ENCODE results near the gene CEP192.

CEP192 gene

GRCh38 chr18:13026583-13027270 lies 35.6 kb downstream of the CEP192 start:
- H3K36me3 Mint-ChIP-seq (ENCODE audit: low read depth), result peaks cover 61% of the 10 kb centered on the region

GRCh38 chr18:13028869-13029268 lies 37.7 kb downstream of the CEP192 start:
- no peak overlapping the region for H3K4me3 Mint-ChIP-seq
- peaks cover 13% of the 10 kb centered on the region for H3K4me1 Mint-ChIP-seq (ENCODE audit: low read depth)
- no peak overlapping the region for H3K27ac Mint-ChIP-seq
- no peaks in the 10 kb centered on the region for H3K9me3 Mint-ChIP-seq
- peaks cover 61% of the 10 kb centered on the region for H3K36me3 Mint-ChIP-seq (ENCODE audit: low read depth)
- no peaks in the 10 kb centered on the region for H3K27me3 Mint-ChIP-seq (ENCODE audit: low read depth)

More at GRCh38 chr18:13026583-13027270, 35.6 kb downstream of the CEP192 start:
- Mint-ChIP-seq H3K9me3 (peaks cover 8% of the 10 kb centered on the region), H3K4me3 (no peak overlapping the region), H3K4me1 (ENCODE audit: low read depth) (peaks cover 13% of the 10 kb centered on the region), H3K27me3 (ENCODE audit: low read depth) (no peaks in the 10 kb centered on the region), H3K27ac (no peak overlapping the region)

GRCh38 chr18:13032173-13032572 lies 41.0 kb downstream of the CEP192 start:
- H3K27ac Mint-ChIP-seq, result no peak overlapping the region
- no peaks in the 10 kb centered on the region for H3K9me3 Mint-ChIP-seq
- no peak overlapping the region for H3K4me3 Mint-ChIP-seq
- peaks cover 51% of the 10 kb centered on the region for H3K36me3 Mint-ChIP-seq (ENCODE audit: low read depth)
- peaks cover 12% of the 10 kb centered on the region for H3K4me1 Mint-ChIP-seq (ENCODE audit: low read depth)
- H3K27me3 Mint-ChIP-seq (ENCODE audit: low read depth), result no peaks in the 10 kb centered on the region

GRCh38 chr18:13035249-13035914 lies 44.2 kb downstream of the CEP192 start:
- no peak overlapping the region for H3K27ac Mint-ChIP-seq
- H3K4me3 Mint-ChIP-seq, result no peak overlapping the region
- no peaks in the 10 kb centered on the region for H3K27me3 Mint-ChIP-seq (ENCODE audit: low read depth)
- peaks cover 50% of the 10 kb centered on the region for H3K36me3 Mint-ChIP-seq (ENCODE audit: low read depth)
- H3K4me1 Mint-ChIP-seq (ENCODE audit: low read depth), result peaks cover 10% of the 10 kb centered on the region
- H3K9me3 Mint-ChIP-seq, result no peaks in the 10 kb centered on the region

- Mint-ChIP-seq H3K4me1 (ENCODE audit: low read depth) (peaks cover 10% of the 10 kb centered on the region), H3K4me3 (no peak overlapping the region), H3K36me3 (ENCODE audit: low read depth) (peaks cover 46% of the 10 kb centered on the region), H3K9me3 (no peaks in the 10 kb centered on the region), H3K27ac (no peak overlapping the region), H3K27me3 (ENCODE audit: low read depth) (no peaks in the 10 kb centered on the region)
Measured at GRCh38 chr18:13036622-13037320, 45.6 kb downstream of the CEP192 start.

- Mint-ChIP-seq H3K9me3 (peaks cover 6% of the 10 kb centered on the region), H3K4me1 (ENCODE audit: low read depth) (peaks cover 8% of the 10 kb centered on the region), H3K27me3 (ENCODE audit: low read depth) (no peaks in the 10 kb centered on the region), H3K36me3 (ENCODE audit: low read depth) (peaks cover 45% of the 10 kb centered on the region), H3K27ac (no peak overlapping the region), H3K4me3 (no peak overlapping the region)
Measured at GRCh38 chr18:13039806-13040205, 48.6 kb downstream of the CEP192 start.

- H3K9me3 Mint-ChIP-seq, result peaks cover 6% of the 10 kb centered on the region
- H3K27ac Mint-ChIP-seq, result no peak overlapping the region
- H3K4me3 Mint-ChIP-seq, result no peak overlapping the region
- H3K36me3 Mint-ChIP-seq (ENCODE audit: low read depth), result peaks cover 57% of the 10 kb centered on the region
- peaks cover 8% of the 10 kb centered on the region for H3K4me1 Mint-ChIP-seq (ENCODE audit: low read depth)
- H3K27me3 Mint-ChIP-seq (ENCODE audit: low read depth), result no peaks in the 10 kb centered on the region
Measured at GRCh38 chr18:13043066-13043465, 51.9 kb downstream of the CEP192 start.

- Mint-ChIP-seq H3K9me3 (peaks cover 4% of the 10 kb centered on the region), H3K27ac (no peak overlapping the region), H3K36me3 (ENCODE audit: low read depth) (peaks cover 64% of the 10 kb centered on the region), H3K27me3 (ENCODE audit: low read depth) (no peaks in the 10 kb centered on the region), H3K4me1 (ENCODE audit: low read depth) (peaks cover 21% of the 10 kb centered on the region), H3K4me3 (no peak overlapping the region)
Measured at GRCh38 chr18:13048061-13048595, 57.0 kb downstream of the CEP192 start.

- Mint-ChIP-seq H3K27me3 (ENCODE audit: low read depth) (no peaks in the 10 kb centered on the region), H3K4me3 (no peak overlapping the region), H3K27ac (peak overlapping the region; percentile 26), H3K4me1 (ENCODE audit: low read depth) (peaks cover 17% of the 10 kb centered on the region), H3K36me3 (ENCODE audit: low read depth) (peaks cover 51% of the 10 kb centered on the region), H3K9me3 (no peaks in the 10 kb centered on the region)
Measured at GRCh38 chr18:13051159-13051558, 60.0 kb downstream of the CEP192 start.

- Mint-ChIP-seq H3K36me3 (ENCODE audit: low read depth) (peaks cover 54% of the 10 kb centered on the region), H3K4me3 (no peak overlapping the region), H3K9me3 (no peaks in the 10 kb centered on the region), H3K4me1 (ENCODE audit: low read depth) (peaks cover 17% of the 10 kb centered on the region), H3K27me3 (ENCODE audit: low read depth) (no peaks in the 10 kb centered on the region), H3K27ac (peak overlapping the region; percentile 34)
Measured at GRCh38 chr18:13051950-13052349, 60.8 kb downstream of the CEP192 start.

GRCh38 chr18:13054336-13054735 lies 63.2 kb downstream of the CEP192 start:
- Mint-ChIP-seq H3K9me3 (no peaks in the 10 kb centered on the region), H3K36me3 (ENCODE audit: low read depth) (peaks cover 48% of the 10 kb centered on the region), H3K4me1 (ENCODE audit: low read depth) (peaks cover 11% of the 10 kb centered on the region), H3K4me3 (no peak overlapping the region), H3K27me3 (ENCODE audit: low read depth) (no peaks in the 10 kb centered on the region), H3K27ac (peak overlapping the region; percentile 2)

GRCh38 chr18:13061630-13062189 lies 70.5 kb downstream of the CEP192 start:
- no peak overlapping the region for H3K27ac Mint-ChIP-seq
- peaks cover 37% of the 10 kb centered on the region for H3K36me3 Mint-ChIP-seq (ENCODE audit: low read depth)
- H3K27me3 Mint-ChIP-seq (ENCODE audit: low read depth), result no peaks in the 10 kb centered on the region
- H3K4me1 Mint-ChIP-seq (ENCODE audit: low read depth), result peaks cover 3% of the 10 kb centered on the region
- no peaks in the 10 kb centered on the region for H3K9me3 Mint-ChIP-seq
- H3K4me3 Mint-ChIP-seq, result no peak overlapping the region

- H3K36me3 Mint-ChIP-seq (ENCODE audit: low read depth), result peaks cover 45% of the 10 kb centered on the region
- no peak overlapping the region for H3K4me3 Mint-ChIP-seq
- H3K4me1 Mint-ChIP-seq (ENCODE audit: low read depth), result peaks cover 8% of the 10 kb centered on the region
- no peaks in the 10 kb centered on the region for H3K9me3 Mint-ChIP-seq
- H3K27me3 Mint-ChIP-seq (ENCODE audit: low read depth), result no peaks in the 10 kb centered on the region
- H3K27ac Mint-ChIP-seq, result no peak overlapping the region
Measured at GRCh38 chr18:13067124-13067523, 76.0 kb downstream of the CEP192 start.

- Mint-ChIP-seq H3K4me1 (ENCODE audit: low read depth) (peaks cover 8% of the 10 kb centered on the region), H3K36me3 (ENCODE audit: low read depth) (peaks cover 48% of the 10 kb centered on the region), H3K4me3 (no peak overlapping the region), H3K27me3 (ENCODE audit: low read depth) (no peaks in the 10 kb centered on the region), H3K27ac (no peak overlapping the region), H3K9me3 (no peaks in the 10 kb centered on the region)
Measured at GRCh38 chr18:13067966-13068365, 76.8 kb downstream of the CEP192 start.
